D721Med (cell line): ENCODE measurements around the gene FABP1.

ENCODE experiments used
- DNase-seq: peaks from one replicate; pipeline ENCODE4 v3.0.0; 2011; ENCODE audit warnings: low spot score; ENCODE audit not compliant: insufficient read length
- FAIRE-seq: peaks from 2 replicates; lab custom pipeline; 2011; peaks lifted over from hg19 to GRCh38; lab: Jason Lieb, UNC
- TF ChIP-seq, protein P1 (sequence below): IDR thresholded peaks from 2 replicates; pipeline ENCODE4 v1.5.1; 2012; ENCODE audit warnings: mild to moderate bottlenecking, control low read depth; ENCODE audit not compliant: insufficient read depth; ENCODE audit errors: missing control alignments

Gene FABP1

GRCh38 chr2:88128654-88129312 is 921 bp upstream of the FABP1 start:
- DNase-seq (no peak), FAIRE-seq (no peak)
- TF ChIP-seq, protein P1, sequence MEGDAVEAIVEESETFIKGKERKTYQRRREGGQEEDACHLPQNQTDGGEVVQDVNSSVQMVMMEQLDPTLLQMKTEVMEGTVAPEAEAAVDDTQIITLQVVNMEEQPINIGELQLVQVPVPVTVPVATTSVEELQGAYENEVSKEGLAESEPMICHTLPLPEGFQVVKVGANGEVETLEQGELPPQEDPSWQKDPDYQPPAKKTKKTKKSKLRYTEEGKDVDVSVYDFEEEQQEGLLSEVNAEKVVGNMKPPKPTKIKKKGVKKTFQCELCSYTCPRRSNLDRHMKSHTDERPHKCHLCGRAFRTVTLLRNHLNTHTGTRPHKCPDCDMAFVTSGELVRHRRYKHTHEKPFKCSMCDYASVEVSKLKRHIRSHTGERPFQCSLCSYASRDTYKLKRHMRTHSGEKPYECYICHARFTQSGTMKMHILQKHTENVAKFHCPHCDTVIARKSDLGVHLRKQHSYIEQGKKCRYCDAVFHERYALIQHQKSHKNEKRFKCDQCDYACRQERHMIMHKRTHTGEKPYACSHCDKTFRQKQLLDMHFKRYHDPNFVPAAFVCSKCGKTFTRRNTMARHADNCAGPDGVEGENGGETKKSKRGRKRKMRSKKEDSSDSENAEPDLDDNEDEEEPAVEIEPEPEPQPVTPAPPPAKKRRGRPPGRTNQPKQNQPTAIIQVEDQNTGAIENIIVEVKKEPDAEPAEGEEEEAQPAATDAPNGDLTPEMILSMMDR = no peak

DNA sequence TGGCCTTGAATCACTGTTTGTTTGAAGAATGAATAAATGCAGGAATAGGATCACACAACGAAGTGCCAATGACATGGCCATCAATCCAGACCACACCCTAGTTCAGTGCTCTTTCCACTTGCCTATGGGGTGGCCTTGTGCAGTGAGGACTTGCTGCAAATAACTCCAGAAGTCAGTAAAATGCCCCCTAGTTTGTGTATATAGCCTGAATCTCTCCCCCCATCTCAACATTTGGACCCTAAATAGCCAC is 299 bp downstream of the FABP1 start:
- FAIRE-seq (no peak), DNase-seq (no peak)
- TF ChIP-seq, protein P1 = no peak

- DNase-seq (no peak), FAIRE-seq (no peak)
- TF ChIP-seq, protein P1 = no peak
Measured at GRCh38 chr2:88126772-88127637, 857 bp downstream of the FABP1 start.

DNA sequence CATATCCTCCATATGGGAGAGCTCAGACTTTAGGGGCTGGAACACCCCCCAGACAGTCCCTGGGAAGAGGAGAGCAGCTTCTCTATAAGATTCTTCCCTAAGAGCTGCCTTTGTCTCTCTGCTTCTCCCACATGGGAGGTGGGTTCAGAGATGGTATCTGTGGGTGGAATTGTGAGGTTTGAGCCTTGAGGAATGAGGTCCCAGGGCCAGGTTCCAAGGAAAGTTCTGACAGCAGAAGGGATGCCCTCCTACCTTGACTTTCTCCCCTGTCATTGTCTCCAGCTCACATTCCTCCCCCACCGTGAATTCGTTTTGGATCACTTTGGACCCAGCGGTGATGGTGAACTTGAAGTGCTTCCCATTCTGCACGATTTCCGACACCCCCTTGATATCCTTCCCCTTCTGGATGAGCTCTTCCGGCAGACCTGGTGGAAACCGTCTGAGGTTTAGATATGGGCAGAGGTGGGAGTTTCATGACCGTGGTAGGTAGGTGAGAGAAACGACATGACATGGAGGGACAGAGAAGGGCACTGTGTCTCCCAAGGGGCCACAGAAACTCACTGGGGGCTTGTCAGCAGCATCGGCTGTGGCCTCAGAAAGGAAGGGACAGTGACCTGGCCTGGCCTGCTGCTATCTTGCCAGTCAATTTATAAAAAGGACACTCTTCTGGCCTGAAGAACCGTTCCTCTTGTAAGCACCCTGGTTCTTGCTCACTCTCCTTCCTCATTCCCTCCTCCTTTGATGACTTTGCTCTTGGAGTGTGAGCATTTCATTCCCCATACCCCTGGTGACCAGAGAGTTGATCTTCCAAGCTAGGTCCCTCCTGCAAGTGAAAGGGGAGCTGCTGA is 1.7 kb downstream of the FABP1 start:
- no peak for FAIRE-seq
- no peak for DNase-seq
- TF ChIP-seq, protein P1 = no peak

- DNase-seq (no peak), FAIRE-seq (no peak)
- TF ChIP-seq, protein P1 = no peak
Measured at GRCh38 chr2:88125344-88125923, 2.4 kb downstream of the FABP1 start.

DNA sequence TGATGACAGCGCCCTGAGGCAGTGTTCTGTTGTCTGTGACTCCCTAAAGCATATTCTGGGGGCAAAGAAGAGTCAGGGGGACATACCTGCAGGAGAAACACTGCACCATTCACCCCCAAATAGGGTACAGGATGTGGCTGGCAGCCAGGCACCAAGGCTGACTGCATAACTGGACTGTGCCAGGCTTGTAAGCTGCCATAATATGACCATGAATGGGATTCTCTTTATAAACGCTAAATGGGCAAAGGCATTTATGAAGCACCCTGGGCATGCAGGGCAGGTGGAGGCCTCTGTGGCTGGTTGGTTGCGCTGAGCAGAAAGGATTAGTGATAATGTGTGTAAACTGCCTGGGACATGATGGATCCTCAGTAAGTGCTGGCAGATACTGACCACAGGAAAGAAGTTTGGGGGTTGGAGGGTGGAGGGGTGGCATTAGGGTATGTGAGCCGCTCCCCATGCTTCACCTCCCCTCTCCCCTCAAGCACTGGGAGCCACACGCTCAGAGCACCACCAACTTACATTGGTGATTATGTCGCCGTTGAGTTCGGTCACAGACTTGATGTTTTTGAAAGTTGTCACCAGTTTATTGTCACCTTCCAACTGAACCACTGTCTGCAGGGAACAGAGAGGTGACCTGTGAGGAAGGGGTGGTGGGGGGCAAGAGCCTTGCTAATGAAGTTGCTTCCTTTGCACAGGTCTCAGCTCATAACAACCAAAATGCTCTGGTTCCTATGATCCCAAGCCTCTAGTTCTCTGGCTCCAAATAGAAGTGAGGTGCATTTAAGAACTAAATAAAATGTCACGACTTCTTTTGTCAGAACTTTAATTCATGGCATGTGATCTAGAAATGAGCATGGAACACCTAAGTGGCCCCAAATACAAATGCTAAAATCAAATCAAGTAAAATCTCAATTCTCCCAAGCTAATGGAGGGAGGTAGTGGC is 3.6 kb downstream of the FABP1 start:
- FAIRE-seq (no peak), DNase-seq (no peak)
- TF ChIP-seq, protein P1 = no peak
